Amygdala (tissue), 56 donors: ENCODE results near the gene PZP.
"Not testable (repeated sequence)": the region's sequence is repeated elsewhere in the genome, so short reads cannot be mapped to it uniquely, and the experiment has no call there.

ENCODE experiments used
- DNase-seq, 56 donors: peaks; one replicate each; lab custom pipeline; 2025; lab: John Stamatoyannopoulos, UW

The PZP gene

DNA sequence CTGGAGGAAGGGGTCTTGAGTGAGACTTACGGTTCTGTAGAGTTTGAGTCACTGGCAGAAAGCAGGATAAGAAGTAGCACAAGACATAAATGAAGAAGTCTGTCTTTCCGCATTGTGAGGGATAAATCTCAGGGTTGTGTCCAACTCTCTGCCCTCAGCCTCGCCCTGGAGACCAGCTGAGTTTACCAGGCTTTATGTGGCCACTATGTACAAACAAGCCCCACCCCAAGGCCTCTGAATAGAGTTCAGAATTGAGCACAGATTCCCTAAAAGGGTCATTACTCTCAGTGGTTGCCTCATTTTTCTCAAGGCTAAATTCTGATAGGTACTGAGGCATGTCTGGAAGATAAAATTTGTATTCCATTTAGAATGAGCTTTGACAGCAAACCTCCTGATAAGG, at the start of gene PZP:
Gene PZP (minus strand): TSS at position 167 of the 400 bp plus-strand sequence. CDS start 54 bp downstream, at position 113.
- no peak for DNase-seq

DNA sequence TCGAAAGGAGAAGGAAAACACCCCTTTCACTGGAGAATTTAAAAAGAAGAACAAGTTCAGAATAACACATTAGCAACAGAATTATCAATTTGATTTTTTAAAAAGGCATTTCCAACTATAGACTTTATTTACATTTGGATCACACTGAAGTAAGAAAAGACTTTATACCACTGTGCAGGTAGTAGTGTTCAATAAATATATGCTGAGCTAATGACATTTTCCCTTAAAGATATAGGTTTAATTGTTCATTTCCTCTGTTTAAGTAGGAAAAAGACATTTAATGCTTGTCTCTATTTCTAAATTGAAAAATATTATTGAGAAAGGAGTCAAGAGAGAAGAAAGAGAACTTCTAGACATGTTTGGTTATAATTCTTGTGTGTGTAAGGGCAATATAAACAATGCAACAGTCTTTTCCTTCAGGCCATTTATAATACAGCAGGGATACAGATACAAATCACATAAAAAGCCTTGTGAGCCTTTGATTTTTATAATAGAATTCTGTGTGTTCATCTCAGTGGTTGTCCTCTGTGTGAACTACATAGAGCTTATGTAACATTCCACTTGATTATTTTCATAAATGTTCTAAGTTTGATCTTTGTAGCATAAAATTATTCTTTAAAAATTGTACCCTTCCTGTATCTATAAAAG, 48.7 kb upstream of the PZP start:
- DNase-seq, result no peak

DNA sequence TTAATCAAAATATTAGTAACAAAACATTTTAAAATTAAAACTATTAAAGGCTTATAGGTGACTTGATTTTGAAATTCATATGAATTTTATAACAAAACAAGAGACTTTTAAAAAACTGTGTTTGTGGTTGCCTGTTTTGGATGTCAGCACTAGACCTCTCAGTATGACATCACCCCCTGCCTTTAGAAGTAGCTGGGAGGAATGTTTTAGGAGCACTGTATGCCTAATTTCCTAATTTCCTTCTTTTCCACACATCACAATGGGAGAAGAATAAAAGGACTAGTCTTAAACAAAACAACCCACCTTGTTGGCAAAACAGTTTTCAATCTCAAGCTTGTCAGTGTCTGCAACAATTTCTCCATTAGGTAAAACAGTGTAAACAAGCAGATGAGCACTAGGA, 48.1 kb upstream of the PZP start:
- DNase-seq, result no peak

DNA sequence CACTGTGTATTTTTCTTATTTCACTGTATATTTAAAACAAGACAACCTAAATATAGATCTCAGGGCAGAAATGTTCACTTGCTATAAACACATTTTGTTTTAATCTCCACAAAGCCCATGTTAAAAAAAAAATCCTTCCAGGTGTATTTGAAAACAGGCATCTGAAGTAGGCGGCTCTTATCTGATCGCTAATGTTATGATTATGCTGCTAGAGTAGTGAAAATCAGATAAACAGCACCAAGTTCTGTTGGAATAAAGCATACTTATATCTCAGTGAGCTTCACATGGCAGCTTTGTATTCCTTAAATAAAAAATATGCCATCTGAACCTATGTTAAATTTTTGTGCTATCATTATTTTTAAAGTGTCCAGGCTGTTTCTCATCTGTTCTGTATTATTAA, 47.6 kb upstream of the PZP start:
- no peak for DNase-seq

DNA sequence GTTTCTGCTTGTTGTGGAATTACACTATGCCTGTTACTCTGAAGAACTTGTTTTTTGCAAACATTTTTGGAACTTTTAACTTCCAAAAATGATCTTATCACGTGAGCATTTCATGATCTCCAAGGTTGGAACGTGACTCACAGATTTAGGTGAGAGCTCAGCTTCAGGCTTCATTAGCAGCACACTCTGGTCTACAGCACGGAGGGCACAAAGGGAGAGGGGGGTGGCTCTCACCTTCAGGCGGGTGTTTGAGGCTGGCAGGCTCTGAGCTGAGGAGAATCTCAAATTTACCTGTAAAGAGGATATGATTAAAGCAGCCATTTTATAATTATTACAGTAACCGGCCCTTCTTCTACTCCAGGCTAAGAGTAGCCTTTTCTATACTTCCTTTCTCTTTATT, 45.3 kb upstream of the PZP start:
- DNase-seq, result no peak

DNA sequence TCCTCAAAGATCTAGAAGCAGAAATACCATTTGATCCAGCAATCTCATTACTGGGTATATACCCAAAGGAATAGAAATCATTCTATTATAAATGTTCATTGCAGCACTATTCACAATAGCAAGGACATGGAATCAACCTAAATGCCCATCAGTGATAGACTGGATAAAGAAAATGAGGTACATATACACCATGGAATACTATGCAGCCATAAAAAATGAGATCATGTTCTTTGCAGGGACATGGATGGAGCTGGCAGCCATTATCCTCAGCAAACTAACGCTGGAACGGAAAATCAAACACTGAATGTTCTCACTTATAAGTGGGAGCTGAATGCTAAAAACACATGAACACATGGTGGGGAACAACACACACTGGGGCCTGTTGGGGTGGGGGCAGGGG, 44.6 kb upstream of the PZP start:
- not testable (repeated sequence) for DNase-seq

DNA sequence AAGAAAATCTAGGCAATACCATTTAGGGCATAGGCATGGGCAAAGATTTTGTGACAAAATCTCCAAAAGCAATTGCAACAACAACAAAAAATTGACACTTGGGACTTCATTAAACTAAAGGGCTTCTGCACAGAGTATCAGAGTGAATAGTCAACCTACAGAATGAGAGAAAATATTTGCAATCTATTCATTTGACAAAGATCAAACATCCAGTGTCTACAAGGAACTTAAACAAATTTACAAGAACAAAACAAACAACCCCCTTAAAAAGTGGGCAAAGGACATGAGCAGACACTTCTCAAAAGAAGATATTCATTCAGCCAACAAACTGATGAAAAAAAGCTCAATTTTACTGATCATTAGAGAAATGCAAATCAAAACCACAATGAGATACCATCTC, 44.1 kb upstream of the PZP start:
- DNase-seq, result no peak

DNA sequence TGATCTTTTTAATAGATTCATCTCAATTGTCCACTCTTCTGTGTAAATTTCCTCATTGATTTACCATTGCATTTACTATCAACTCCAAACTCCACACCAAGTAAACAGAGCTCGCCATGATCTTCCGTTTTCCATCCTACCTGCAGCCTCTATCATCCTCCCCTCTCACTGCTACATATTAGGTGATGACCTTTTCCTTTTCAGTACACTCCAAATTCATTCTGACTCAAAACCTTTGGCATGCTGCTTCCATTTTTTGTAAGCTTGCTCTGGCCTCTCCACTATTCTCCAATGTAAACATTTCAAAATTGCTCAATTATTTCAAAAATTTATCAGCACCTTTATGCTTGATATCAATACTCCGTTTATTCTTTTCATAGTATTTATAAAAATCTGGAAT, 40.2 kb upstream of the PZP start:
- DNase-seq, result no peak

DNA sequence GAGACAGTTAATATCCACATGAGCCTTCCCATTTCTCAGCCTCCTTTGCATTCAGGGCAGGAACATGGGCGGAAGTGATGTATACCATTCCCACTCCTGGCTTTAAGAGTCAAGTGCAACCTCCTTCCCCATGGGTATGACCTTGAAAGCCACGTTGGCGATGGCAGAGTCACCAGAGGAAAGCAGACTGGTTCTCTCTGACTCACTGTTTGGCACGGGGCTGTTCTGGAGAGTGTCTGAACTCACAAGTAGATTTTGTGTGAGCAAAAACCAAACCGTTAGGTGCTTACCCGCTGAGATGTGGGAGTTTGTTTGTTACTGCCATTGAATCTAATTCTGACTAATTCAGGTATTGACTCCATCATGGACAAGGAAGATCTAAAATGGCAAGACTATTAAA, 36.7 kb upstream of the PZP start:
- peak in 7 of 56 donors; percentile 1 to 31 (median 7) for DNase-seq

DNA sequence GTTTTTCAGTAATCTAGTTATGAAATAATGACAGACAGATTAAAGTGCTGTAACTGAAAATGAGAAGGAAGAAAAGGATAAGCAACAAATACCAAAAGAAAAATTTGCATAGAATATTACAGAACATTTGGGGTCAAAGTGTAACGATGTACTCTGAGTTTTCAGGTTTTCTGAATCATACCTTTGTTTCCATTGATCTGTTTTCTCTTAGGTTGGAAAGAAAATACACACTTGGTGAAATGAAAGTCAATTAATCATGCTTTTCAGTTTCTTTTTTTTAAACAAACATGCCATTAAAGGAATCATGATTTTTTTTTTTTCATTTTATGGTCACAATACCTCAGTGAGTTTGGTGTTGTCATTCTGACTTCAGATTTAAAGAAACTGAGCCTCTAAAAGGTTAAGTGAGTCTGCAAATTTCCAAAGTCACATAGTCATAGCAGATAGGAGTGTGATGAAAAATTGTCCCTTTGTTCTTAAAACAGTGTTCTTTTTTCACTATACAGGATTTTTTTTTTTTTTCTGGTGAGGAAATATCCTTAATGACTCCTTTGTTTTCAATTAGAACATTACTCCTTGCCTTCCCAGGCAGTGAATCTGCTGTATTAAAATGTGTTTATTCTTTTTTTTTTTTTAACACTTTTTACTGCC, 35.9 kb upstream of the PZP start:
- no peak for DNase-seq

DNA sequence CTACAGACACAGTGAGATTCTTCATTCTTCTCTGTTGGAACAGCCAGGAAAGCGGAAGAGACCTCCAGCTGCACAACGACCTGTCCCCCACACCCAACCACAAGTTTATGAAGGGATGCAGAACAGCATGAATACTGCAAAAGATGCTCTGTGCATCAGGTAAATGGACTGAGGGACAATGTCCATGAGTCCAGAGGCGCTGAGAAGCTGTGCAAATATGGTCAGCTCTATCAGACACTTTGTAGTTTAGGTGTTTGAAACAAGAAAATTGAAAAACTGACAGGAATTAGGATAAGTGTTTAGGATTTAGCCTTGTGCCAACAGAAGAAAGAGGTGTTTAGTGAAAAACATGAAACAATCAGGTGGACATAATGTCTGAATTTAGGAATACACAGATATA, 33.1 kb upstream of the PZP start:
- DNase-seq, result no peak

DNA sequence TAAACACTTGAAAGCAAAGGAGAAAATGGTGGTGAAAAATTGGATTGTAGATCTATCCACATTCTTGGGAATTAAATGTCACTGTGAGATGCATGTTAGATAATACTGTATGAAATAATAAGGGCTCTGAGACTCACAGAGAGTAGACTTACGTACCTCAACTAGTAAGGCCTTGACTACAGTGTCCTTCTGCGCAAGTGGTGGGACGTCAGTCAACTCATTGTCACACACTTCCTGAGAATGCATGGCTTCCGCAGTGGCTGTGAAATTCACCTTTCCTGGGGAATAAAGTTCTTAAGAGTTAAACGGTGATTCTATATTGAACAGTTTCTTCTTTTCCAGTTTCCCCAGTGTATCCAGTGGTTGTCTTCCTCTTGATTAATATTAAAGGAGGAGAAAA, 32.6 kb upstream of the PZP start:
- DNase-seq, result peak in 5 of 56 donors; percentile 2 to 13 (median 4)

DNA sequence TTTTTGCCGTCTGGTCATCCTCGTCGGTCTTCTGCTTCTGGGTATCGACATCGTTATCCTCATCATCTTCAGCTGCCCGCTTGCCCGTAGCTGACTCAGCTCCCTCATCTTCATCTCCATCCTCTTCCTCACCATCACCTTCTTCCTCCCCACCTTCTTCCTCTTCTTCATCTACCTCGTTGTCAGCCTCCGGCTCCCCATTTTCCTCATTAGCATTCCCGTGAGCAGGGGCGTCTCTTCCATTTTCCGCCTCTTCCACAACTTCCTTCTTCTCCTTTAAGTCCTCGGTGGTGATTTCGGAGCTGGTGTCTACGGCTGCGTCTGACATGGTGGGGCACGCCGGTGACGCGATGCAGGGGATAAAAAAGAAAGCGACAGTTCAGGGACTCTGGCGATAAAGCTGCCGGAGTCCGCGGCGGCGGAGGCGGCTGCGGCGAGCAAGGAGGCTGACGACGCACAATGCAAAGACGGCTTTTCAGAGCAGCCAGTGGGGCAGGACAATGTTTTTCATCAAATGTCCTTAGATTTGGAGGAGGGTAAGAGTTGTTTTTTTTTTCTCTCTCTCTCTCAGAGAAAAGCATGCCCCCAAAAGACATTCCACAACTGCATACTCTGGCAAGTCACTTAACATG, 31.9 kb upstream of the PZP start:
- DNase-seq, result peak in 9 of 56 donors; percentile 1 to 39 (median 15)

DNA sequence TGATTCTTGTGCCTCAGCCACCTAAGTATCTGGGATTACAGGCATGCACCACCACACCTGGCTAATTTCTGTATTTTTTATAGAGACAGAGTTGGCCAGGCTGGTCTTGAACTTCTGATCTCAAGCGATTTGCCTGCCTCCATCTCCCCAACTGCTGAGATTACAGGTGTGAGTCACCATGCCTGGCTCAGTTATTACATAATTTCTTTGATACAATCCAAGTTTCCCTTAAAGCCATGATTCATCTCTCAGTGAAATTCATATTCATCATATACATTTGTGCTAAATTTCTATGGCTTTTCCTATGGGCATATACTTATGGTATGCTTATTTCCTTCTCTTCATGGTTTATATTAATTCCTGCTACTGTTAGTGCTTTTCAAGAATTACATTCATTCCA, 29.1 kb upstream of the PZP start:
- DNase-seq, result no peak

DNA sequence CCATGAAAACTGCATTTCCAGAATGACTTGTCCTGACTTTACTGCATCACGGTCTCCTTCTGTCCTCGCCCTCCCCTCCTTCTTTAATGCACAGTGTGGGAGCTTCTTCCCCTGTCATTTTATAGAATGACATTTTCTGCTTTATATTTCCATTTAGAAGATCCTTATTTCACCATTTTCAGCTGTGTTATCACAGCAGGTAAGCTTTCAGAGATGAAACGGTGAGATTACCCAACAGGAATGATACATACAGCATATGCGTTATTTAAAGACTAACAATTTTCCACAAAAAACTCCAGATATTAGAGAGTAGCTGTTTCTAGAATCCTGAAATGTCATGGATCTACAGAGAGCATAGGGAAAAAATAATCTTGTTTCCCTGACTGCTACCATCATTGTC, 27.3 kb upstream of the PZP start:
- no peak for DNase-seq

DNA sequence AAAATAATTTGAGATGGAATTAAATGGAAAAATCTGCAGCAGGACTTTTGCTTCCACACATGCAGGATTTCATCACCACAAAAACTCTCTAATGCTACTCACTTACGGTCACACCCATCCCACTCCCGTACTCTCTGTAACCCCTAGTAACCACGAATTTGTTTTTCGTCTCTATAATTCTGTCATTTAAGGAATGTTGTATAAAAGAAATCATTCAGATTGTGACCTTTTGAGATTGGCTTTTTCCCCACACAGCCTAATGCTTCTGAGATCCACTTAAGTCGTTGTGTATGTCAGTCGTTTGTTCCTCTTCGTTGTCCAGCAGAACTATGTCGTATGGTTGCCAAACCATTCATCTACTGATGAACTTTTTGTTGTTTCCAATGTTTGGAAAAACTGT, 19.8 kb upstream of the PZP start:
- DNase-seq, result no peak

DNA sequence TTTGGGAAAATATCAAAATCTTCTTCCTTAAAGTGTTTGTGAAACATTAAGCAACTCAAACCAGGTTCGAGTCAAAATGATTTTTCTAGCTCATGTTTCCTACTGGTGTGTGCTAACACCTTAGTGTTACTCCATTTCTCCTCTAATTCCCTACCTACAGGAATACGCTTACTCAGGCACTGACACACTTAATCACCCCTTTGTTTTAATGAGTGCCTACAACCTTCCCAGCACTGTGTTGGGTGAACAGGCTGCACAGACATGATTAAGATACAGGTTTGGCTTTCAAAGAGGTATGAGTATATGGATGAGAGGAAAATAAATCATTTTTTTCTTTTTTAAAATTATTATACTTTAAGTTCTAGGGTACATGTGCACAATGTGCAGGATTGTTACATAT, 15.6 kb upstream of the PZP start:
- no peak for DNase-seq

DNA sequence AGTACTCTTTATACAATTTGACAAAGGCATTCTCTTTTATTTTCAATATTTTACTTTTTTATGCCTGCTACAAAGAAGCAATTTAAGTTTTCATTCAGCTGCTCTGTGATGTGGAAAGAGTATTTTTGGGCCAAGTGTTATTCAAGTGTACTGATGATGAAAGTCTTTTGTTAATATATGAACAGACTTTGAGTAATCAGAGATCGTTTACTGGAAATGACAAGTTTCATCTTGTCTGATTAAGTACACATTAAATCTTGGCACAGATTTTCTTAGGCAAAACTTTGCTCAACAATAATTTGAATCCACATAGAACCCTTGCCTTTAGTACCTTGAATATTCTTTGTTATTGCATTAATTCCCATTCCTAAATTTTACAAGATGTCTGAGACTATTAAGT, 13.3 kb upstream of the PZP start:
- no peak for DNase-seq

DNA sequence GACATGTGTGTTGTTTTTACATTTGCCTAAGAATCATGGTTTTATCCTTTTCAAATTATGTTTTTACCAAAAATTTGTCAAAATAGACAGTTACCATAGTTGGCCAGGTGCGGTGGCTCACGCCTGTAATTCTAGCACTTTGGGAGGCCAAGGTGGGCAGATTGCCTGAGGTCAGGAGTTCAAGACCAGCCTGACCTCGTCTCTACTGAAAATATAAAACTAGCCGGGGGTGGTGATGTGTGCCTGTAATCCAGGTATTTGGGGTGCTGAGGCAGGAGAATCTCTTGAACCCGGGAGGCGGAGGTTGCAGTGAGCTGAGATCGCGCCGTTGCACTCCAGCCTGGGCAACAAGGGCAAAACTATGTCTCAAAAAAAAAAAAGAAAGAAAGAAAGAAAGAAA, 12.8 kb upstream of the PZP start:
- DNase-seq, result not testable (repeated sequence)

DNA sequence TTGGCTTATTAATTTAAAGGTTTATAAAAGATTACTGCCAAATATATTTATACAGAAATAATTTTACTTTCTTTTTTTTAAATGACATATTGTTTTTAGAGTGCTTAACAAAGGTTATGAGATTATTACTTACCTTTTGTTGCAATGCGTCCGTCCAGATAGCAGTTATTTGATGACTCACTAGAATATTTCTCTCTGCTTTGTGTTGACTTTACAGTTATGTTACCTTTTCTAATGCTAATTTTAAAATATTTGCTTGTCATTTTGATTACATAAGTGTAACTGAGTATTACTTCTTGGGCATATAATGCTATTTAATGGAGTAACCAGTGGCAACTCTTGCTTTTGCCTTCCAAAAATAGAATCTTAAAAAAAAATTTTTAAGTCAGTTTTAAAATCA, 6.3 kb upstream of the PZP start:
- DNase-seq, result no peak

DNA sequence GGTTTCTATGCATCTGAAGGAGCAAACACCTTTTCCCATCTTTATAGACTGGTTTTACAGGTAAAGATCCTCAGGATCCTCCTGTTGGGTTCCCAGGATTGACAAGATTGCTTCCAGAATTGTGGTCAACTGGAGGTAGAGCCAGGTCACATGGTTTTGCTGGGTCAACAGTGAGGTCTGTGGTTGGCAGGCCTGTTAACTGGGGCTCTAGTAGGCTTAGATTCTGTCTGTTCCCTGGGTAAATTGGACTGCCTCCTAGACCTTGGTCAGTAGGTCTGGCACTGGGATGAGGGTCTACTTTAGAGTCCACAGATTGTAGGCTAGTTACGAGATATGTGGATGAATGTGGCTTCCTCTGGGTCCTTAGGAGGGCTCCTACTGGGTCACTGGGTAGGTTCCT, 3.5 kb upstream of the PZP start:
- DNase-seq, result no peak

DNA sequence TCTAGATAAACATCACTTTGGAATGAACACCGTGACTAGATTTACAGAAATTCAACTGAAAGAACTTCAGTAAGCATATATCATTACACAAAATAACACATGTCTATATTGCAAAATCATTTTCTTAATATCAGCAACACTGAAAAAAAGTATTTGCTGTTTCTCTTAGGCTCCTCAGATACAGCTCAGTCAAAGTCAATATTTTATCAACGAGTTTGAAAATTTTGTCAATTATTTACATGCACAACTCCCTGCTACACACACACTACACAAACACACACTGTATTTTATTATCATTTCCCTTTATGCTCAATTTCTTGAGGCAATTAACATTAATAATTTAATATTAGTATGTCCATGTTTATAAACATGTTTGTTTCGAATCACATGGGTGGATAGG, 3.8 kb downstream of the PZP start:
- DNase-seq, result no peak
